HG02763 (cell line): ENCODE results near the gene PTPRJ.

Source experiments
- ATAC-seq: cut with Tn5 transposase; IDR thresholded peaks from one replicate; pipeline ENCODE4 v1.9.1; 2021; ENCODE audit warnings: mild to moderate bottlenecking, moderate library complexity; ENCODE audit not compliant: unreplicated experiment

Gene PTPRJ

DNA sequence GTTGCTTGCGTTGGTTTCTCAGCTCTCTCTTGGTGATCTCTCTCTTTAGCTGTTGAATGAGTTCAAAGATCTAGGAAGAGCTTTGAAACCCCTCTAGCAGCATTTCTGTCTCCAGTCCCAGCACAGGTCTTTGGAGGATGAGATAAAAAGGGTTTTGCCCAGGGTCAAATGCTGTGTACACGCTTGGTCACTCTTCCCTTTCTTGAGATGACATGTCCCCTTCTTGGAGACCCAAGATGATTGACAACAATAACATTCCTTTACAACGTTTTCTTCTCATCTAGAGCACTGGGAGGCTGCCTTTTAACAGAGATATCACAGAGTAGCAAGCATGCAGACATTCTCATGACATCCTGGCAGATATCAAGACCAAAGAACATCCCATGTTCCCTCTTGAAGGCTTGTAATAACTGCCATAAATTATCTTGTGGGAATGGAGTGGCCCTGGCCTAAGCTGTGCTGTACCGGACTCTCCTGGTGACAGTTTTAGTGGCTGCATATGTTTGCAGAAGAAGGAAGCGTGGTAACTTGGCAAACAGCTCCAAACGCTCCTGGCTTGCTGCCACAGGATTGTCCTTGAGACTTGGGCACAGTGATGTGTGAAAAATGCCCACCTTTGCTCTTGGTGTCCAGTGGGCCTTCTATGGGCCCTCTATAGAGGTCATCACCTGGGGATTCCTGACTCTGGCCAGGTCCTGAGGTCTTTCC, 107.8 kb downstream of the PTPRJ start:
- ATAC-seq, result no peak

DNA sequence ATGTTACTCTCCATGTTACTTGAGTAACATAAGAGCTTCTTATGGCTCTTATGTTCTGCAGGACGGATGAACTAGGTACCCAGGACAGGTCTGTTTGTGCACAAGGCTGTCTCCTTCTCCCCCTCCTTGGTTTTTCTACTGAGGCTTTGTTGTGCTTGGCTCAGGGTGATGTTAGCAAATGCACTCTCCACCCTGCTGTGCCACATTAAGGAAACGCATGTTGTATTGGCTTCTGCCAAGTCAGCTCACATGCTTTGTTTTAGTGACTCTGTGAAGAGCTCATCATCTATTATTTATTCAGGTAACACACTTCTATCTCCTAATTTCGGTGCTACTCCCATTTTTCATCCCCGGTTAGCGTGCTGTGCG, 108.3 kb downstream of the PTPRJ start:
- ATAC-seq, result no peak

DNA sequence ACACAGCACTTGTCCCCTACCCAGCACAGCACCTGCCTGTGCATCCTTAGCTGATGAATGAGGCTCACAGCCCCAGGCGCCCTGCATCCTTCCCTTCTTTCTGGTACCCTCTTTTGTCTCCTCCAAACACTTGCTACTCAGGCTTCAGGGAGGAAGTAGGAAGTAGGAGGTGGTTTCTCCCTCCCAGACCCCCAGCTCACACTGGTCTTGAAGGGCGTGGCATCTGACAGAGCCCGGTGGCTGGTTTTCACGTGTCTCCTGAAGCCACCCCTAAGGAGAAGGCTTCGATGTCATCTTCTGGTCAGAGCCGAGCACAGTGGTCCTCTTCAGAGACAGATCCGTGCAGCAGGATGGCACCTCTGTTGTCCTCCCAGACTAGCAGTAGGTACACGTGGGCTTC, 109.8 kb downstream of the PTPRJ start:
- no peak for ATAC-seq

DNA sequence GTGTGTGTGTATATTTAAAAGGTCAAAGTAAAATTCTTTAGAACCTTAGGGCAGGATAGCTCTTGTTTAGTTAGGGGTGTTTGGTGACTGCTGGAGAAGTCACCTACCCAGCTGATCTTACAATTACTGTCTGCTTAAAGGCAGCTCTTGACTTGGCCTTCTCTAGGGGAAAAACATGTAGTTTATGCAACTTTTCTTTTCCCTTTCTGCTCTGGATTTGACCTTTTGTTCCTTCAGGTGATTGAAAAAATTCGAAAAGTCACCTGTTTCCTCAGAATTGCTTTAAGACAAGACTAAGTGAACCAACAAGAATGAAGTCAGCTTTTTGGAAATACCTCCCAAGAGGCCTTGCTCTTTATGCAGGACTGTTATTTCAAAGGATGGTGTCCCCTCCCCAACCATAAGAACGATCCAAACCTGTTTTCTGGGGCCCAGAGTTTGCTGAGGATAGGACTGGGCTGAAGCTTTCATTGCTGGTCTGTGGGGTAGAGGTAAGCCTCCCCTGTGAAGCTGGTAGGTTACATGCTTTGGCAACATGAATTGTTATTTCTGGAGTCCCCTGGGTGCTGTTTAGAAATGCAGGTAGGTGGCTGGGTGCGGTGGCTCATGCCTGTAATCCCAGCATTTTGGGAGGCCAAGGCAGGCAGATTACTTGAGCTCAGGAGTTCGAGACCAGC, 111.2 kb downstream of the PTPRJ start:
- ATAC-seq, result no peak

DNA sequence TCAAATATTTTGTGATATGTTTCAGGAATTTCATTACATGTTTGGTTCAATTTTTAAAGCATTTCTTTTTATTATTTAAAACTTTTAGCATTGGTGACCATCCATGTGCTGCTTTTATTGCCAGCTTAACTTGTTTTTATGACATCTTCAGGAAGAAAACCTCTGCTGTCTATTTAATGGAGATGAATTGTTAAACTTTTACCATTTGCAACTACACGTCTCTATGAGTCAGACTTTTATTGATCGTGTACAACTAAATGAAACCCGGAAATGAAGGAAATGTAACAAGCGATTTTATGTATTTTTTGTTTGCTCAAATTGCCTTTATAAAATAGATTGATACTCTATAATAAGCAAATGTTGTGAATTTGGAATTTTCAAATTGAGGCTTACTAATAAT, 113.0 kb downstream of the PTPRJ start:
- no peak for ATAC-seq

DNA sequence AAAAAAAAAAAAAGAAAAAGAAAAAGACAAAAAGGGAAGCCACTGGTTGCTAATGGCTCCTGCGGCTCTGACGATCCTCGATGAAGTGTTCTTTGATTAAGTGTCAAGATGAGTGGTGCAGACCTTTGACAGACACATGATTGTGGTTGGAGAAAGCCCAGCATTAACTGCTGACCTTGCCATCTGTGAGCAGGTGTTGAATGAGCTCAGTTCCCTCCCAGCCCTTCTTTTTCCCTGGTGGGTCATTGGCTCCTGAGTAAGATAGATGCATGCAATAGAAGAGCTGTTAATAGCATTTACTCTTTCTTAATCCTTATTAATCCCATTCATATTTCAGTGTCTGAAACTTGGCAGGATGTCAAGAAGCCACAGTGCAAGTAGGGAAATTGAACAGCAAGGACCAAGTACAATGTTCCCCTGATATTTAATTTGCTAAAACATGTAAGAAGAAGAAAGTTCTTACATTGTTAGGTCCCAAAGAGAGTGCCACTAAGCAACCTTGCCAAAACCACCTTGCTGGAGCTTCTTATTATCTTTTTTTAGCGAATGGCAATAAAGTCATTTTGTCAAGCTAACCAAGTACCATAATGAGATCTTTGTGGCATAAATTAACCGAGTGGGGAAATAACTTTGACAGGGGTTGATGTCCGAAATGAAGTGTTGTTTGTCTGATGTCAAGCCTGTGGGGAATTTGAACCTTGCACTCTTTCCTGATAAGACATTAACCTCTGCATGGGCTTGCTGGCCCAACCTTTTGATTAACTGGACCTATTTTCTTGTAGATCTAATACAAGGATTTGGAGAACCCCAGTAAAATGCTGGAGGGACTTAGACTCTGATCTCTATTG, 113.7 kb downstream of the PTPRJ start:
- ATAC-seq, result no peak

DNA sequence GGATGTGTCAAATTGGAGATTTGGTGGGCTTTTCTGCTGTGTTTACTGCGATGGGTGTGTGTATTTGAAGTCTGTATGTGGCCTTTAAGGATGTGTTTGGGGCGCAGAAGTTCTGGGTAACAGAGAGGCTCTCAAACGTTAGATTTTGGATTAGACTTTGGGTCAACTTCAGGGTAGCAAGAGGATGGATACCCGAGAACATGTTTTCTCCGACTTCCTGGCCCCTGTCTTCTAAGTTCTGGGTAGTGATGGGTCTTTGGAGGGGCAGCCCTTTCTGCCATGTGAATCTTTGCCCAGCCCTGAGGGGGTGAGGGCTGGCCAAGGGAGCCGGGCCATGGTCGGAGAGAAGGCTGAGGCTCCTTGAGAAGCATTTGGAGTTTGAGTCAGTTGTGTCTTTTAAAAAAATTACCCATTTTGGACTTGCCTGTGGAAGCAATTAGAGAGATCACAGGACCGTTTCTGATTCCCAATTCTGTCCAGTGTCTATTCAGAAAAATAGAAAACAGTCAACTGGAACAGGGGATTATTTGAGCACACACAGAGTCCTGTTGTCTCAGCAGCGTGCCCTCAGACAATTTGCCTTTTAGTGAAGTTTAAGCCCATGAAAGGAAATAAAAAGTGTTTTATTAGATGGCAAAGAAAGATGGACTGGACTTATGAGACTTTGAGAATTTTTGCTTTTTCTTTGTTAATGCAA, 114.4 kb downstream of the PTPRJ start:
- no peak for ATAC-seq

DNA sequence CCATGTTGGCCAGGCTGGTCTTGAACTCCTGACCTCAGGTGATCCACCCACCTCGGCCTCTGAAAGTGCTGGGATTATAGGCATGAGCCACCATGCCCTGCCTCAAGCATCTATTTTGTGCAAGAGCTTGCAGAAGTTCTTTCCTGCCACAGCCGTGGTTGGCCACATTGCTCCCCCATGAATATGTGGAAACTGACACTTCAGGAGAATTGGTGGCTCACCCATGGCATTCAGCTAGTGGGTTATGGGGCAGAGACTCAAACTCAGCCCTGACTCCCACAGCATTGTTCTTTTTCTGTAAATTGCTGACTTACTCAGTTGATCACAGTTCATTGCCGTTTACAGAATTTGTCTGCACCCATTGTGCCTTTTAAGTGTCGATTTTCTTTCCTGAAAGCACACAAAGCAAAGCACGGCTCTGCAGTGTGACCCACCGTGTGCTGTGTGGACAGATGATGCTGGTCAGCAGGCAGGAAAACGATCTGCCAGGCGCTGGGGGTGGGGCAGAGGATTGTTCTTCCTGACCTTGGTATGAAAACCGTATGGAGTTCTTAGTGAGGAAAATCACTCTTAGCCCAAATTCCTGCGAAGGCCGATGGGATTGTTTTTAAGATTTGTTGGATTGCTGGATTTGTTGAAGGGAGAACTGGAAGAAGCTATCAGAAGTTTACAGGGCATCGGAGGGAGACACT, 115.6 kb downstream of the PTPRJ start:
- ATAC-seq, result no peak

DNA sequence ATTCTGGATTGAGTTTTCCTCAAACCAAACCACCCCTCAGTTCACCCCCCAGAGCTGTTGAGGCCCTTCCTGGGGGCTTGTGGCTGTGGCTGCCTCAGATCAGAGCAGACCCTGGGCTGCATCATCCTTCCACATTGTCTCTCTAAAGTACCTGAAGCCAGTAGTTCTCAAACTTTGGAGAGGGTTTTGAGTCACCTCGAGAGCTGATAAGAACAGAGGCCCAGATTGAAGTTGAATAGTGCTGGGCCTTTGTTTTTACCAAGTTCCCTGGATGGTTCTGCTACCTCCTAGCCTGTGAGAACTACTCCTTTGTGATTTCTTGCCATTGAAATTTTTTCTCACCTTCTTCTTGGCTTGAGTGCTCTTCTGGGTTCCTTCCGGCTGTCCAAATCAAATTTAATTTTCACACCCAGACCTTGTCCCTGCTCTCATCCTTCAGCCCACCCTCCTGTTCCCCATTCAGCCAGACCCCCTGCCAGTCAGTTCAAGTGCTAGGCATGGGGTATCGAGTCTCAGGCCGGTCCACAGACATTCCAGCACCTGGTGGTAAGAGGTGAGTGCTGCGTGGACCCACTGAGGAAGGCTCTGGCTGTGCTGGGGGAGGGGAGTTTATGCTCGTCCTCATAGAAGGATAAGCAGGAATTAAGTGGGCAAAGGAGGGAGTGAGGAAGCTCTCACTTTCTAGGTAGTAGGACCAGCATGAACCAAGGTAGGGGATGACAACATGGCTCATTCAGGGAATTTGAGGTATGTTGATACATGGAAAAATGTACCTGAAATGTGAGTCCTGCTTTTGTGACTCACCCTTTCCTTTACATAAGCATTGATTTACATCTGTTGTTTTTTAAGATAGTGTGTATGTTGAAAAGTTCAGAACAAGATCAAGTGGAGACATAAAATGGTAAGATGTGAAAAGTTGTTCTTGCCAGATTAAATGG, 116.5 kb downstream of the PTPRJ start:
- no peak for ATAC-seq

DNA sequence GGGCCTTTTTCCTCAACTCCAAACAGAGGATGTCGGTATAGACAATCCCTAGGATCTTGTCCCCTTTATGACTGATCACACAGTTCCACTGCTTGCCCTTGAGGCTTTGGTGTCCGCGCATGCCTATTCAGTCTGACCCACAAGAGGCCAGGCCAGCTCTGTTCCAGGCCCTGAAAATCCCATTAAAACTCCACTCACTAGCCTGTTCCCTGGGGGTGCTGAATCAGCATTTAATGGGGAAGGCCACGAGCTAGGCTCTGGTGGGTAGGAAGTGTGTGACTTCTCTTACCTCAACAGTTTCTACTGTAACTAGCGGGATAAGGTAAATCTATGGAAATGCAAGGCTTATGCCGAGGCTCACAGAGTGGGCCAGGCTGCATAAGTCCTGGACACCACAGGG, 117.7 kb downstream of the PTPRJ start:
- ATAC-seq, result no peak

DNA sequence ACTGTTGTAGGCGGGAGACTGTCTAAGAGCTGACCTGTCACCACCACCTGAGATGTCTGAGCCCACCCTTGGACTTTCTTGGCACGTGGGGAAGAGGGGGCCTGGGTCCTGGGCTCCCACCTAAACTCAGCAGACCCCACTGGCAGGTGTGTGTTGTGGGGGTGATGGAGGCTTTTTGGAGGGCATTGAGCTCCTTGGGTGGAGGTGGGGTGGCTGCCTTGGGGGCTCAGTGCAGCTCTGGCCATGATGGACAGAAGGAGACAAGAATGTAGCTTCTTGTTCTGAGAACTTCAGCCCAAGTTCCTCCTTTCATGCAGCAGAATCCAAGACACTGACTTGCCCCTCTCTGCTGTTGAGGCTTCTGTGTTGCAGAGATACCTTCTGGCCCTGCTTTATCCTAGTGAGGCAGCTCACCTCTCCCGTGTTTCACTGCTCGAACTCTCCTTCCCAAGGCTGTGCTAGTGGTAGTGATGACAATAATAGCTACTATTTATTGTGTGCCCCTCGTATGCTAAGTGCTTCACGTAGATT, 119.6 kb downstream of the PTPRJ start:
- no peak for ATAC-seq

DNA sequence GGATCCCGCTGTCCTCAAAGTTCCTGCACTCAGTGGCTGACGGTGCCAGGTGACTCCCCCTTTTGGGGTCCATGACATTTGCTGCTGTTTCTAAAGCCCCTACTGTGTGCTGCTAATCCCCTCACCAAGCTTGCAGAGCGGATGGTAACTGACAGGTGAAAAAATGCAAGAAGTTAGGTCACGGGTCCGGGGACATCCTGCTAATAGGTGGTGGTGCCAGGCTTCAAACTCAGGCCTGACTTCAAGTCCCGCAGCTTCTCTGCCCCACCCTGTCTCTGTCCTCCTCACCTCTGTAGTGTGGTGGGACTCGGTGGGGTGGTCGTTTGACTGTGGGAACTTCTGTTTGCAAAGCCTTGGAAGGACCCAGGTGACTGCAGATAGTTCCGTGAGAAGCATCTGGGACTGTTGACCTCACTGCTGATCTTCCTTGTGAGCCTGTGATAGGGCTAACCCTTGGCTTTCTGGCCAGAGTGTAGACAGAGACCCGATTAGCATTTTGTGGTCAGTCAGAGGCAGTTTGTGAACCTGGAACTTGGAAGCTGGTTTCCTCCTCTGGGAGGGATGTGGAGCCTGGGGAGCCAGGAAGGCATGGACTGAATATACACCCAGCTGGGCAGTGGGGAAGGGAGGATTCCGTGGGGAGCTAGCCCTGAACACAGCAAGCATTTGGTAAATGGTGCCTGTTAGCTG, 120.8 kb downstream of the PTPRJ start:
- no peak for ATAC-seq

DNA sequence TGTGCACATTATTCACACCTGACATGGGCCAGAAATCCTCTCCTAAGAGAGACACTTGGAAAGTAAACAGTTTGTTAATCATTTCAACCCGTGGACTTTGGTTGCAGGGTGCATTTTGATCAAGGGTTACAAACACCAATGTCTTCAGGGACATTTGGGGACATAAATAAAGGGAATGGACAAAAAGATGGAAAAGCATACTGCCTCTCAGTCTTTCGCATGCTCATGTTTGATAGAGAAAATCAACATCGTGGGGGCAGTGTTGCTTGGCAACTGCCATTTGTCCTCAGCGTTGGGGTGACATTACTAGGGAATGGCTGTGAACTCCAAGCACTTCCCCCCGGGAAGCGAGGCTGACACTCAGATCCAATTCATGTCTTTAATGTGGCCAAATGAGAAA, 121.6 kb downstream of the PTPRJ start:
- no peak for ATAC-seq

DNA sequence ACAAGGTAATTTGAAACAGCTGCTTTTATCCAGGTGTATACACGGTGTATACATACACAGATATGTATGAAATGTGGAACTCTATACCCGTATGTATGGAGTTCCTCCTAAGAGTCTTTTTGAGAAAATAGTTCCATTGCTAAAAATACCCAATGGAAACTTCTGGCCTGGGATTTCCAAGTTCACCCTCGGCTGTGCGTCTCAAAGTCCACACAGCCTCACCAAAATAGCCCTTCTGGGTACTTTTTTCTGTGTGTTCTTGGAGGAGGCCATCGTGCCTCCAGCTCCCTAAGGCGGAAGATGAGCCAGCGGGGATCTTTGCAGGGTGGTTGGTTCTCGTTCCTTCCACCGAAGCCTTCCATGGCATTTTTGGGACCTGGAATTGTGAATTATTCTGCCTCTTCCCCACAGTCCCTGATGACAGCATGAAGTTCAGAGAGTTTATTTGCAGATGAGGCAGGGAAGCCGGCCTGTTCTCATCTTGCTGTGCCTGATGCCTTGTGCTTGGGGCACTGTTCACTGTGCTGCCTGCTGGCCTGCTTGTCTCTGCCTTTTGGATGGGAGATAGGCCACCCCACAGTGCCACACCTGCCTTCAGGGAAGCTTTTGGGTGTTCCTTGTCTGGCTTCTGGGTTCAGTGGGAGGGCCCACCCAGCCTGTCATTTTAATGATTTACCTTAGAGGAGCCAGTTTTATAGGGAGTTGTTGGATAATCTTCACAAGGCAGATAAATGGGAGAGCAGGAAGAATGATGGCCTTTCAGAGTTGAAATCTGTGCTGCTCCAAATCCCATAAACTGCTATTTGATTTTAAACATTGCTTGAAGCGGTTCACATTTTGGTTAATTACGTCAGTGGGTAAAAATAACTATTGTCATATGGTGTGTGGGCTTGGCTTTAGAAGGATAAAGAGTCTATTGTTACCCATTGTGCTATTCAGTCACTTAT, 123.5 kb downstream of the PTPRJ start:
- ATAC-seq, result no peak

DNA sequence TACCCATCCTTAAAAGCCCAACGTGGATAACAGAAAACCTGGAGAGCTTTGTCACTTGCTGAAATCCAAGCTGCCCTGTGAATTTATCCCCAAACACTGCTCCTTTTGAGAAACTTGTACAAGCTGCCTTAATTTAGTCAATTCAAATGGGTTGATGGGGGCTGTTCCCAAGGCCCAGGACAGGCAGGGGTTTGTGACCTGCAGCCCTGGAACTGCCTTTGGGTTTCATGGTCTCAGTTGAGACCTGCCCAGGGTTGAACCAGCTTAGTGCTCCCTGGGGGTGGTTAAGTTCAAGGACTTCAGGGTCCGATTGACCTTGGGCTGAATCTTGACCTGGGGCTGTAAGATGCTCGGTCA, 124.2 kb downstream of the PTPRJ start:
- ATAC-seq, result no peak

DNA sequence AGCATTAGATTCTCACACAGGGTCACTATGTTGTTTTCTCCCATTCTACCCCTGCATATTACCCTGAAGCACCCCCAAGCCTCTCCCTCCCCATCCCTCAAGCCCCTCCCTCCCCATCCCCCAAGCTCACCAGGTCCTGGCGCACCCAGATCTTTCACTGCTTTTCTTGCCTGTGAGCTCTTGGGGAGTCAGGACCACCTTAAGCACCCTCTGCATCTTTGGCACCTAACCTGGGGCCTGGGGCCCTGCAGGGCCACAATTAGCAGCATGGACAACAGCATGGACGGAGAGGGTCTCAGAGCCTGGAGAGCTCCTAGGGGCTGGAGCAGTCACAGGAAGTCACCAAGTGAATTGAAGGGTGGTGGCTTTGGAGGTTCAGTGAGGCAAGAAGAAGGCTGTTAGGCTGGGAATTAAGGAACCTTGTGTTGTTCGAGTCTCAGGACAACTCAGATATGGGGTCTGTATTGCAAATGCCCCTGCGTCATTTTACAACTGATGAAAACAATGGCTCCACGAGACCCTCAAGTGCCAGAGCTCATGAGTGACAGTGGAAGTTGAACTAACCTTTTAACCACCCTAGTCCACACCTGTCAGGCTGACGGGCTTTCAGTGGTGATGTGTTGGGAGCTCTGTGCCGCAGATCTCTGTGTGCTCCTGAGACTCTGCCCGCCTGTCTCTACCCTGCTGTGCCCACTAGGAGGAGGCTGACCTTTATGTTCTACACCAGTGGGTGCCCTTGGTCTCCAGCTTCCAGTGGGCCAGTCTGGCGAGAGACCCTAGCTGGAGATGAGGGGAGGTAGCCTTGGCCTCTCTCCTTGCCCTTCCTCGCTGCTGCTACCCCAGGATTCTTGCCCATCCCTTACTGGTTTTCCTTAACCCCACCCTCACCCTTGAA, 125.0 kb downstream of the PTPRJ start:
- no peak for ATAC-seq

DNA sequence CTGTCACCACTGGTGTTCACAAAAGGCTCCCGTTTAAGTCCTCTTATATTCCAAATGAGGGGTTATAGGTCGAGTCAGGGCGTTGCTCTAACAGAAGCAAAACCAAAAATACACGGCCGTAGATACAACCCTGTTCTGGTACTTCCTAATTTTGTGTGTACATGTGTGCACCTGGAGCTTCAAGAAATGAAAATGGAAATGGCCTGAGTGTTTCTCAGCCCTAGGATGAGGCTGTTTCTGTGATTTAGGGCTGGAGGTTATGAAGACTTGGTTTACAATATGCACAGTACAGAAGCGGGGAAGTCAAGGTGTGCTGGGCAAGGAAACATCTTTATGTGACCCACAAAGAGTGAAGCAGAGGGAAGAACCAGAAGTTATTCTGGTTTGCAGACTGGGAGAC, 125.8 kb downstream of the PTPRJ start:
- no peak for ATAC-seq
